Lower leg skin (tissue), 4 donors: Measurements from ENCODE around the gene AATK. TPM values are rescaled to one million over a fixed set of nuclear protein-coding genes. Genes with fewer than 3 reads are reported as not detected.
A peak's percentile ranks its signal among the peaks of the same experiment; 100 is the strongest.

Source experiments
- DNase-seq, 2 donors: peaks; one replicate each; pipeline ENCODE4 v3.0.0-alpha.2; 2019; ENCODE audit warnings: low spot score in 2 of 2
- H3K4me3 ChIP-seq: fragments of 200-600 bp; sonication (generic); 2 replicates; pipeline ENCODE4 v1.5.1; 2017; ENCODE audit warnings: mild to moderate bottlenecking, low read depth; ENCODE audit not compliant: poor library complexity, severe bottlenecking
- POLR2A ChIP-seq, 2 donors: fragments of 450-650 bp; IDR thresholded peaks; one replicate each; pipeline ENCODE4 v1.6.1; 2016 to 2017; ENCODE audit warnings: antibody characterized with exemption in 2 of 2, mild to moderate bottlenecking in 1 of 2, moderate library complexity in 1 of 2
- WGBS, 2 donors: methylation state at CpG; one replicate each; pipeline ENCODE4 v1.1.5; 2018; 5-methylcytosine and 5-hydroxymethylcytosine counted together
- intact Hi-C: fragments of 100-400 bp; cut with DNase I; formaldehyde crosslinking; loops from one replicate; pipeline ENCODE4 v1.15.0; 2023; ENCODE audit warnings: low total_unique reads
- total RNA-seq, 4 donors: library from RNA; depleted of rRNA; stranded (reverse); fragments of >200 nt; gene quantifications; one replicate each; pipeline ENCODE4 v1.1.0, GENCODE V29; 2016
- TF ChIP-seq, protein P1 (sequence below), 3 donors: fragments of 450-650 bp; IDR thresholded peaks; one replicate each; pipeline ENCODE4 v1.5.1; 2016; ENCODE audit warnings: antibody characterized with exemption in 3 of 3, mild to moderate bottlenecking in 3 of 3, moderate library complexity in 2 of 3

The AATK gene
- total RNA-seq, 4 donors from 2014 or later = 0.81 to 3.5 (median 2.2) TPM

DNA sequence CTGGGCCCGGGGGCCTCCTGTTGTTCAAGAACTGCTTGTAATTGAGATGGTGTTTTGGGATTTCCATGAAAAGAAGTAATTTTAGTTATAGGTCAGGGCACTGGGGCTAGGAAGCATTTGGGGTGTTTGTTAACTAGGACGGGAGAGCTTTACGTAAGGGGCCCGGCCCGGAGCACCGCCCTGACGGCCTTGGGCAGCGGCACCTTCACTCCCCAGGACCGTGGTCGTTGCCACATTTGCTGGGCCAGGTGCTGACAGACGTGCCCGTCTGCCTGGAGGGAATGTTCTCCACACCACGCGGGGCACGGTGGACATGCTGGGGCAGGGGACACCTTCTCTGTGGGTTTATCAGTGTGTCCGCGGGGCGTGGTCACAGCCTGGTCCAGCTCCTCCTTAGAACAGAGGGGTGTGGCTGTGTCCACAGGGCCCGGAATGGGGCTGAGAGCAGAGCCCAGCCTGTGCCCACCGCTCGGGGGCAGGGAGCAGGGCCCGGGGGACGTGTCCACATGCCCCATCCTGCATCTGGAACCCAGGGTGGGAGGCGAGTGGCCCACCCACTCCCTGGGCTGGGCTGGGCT is 73.4 kb downstream of the AATK start:
- DNase-seq = no peak
- H3K4me3 ChIP-seq = no peak overlapping the region
- 66 to 68% methylated on average over 14 to 24 of the region's 24 CpGs for WGBS, 2 donors
- intact Hi-C loops = no loop called here
- no peak for TF ChIP-seq POLR2A (IDR thresholded peaks at IDR 0.05)
- TF ChIP-seq, protein P1, sequence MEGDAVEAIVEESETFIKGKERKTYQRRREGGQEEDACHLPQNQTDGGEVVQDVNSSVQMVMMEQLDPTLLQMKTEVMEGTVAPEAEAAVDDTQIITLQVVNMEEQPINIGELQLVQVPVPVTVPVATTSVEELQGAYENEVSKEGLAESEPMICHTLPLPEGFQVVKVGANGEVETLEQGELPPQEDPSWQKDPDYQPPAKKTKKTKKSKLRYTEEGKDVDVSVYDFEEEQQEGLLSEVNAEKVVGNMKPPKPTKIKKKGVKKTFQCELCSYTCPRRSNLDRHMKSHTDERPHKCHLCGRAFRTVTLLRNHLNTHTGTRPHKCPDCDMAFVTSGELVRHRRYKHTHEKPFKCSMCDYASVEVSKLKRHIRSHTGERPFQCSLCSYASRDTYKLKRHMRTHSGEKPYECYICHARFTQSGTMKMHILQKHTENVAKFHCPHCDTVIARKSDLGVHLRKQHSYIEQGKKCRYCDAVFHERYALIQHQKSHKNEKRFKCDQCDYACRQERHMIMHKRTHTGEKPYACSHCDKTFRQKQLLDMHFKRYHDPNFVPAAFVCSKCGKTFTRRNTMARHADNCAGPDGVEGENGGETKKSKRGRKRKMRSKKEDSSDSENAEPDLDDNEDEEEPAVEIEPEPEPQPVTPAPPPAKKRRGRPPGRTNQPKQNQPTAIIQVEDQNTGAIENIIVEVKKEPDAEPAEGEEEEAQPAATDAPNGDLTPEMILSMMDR (IDR thresholded peaks at IDR 0.05) = no peak

DNA sequence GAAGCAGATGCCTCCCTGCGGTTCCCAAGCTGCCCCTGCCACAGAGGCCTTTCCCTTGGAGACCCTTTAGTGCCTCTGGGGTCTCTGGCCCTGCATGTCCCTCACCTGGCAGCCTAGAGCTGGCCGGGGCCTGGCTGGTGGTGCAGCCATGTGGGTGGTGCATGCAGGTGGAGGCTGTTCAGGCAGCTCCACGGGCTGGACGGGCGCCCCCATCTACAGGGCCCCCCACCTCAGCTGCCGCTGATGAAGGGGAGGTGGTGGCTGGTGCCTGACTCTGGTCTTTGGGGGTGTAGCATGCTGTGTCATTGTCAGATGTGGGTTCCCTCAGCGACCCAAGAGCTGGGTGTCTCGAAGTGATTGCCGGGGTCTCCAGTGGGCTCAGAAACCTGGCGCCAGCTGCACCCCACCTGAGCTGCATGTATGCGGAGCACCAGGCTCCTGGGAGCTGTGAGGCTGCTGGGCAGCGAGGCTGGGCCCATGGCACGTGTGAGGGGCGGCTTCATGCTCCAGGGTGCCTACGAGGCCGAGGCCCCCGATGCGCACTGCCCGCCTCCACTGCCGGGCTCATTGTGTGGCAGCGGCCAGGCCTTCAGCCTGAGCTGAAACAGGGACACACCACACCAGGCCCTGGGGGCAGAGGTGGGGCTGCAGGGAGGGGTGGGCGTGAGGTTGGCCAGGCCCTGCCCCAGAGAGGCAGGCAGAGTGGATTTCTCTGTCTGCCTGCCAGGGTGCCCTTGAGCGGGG is 74.1 kb downstream of the AATK start:
- no peak overlapping the region for H3K4me3 ChIP-seq
- TF ChIP-seq, protein P1 (IDR thresholded peaks at IDR 0.05) = no peak
- no peak for TF ChIP-seq POLR2A (IDR thresholded peaks at IDR 0.05)
- intact Hi-C loops = no loop called here
- WGBS, 2 donors = 76 to 77% methylated on average over 6 to 18 of the region's 23 CpGs
- DNase-seq = no peak

DNA sequence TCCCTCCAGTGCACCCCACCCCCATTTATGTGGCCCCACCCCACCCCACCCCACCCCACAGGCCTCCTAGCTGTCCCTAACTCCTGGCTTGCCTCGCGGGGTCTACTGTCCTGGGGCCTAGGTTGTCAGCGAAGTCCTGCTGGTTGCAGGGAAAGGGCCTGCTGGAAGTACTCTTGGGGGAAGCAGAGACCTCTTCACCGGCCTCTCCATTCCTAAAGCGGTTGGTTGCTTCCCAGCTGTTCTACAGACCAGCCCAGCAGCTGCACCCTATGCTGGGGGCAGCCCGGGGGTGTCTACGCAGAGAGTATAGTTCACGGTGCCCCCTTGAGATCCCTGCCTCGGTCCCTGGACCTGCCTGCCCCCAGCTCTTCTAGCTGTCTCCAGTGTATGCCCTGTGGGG is 74.9 kb downstream of the AATK start:
- no peak for TF ChIP-seq POLR2A (IDR thresholded peaks at IDR 0.05)
- TF ChIP-seq, protein P1 (IDR thresholded peaks at IDR 0.05) = no peak
- H3K4me3 ChIP-seq = no peak overlapping the region
- WGBS, 2 donors = 61% methylated on average over 9 of the region's 9 CpGs
- intact Hi-C loops = no loop called here
- no peak for DNase-seq

DNA sequence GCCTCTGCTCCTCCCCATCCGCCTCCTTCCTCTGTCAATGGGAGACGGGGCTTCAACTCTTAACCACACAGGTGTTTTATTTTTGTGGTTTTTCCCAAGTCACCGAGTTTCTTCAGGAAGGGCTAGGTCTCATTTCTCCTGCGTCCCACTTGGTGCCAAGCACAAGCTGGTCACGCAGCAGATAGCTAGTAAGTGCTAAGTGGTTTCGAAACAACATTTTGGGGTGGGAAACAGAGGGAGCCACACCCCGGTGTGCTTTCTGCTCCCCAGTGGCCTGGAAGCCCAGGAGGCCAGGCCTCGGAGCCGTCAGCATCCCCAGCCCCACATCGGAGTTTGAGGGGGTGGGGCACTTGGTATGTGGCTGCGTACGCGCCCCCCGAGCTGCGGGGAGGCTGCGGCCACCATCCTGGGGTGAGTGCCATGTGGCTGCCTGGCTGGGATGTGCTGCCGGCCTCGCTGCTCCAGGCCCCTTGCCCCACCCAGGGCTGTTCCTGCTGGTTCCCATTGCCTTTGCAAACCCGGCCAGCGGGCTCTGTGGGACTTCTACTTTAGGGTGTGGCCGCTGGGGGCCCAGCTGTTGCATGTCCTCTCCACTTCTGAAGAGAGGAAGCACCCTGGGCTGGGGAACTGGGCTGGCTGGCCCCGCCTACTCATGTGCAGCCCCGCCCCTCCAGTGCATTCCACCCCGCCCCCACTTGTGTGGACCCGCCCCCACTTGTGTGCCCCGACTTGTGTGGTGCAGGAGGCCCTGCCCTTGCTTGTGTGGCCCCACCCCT is 75.5 kb downstream of the AATK start:
- DNase-seq = peak; percentile 86 to 95
- intact Hi-C loops = no loop called here
- 25 to 30% methylated on average over 18 to 20 of the region's 26 CpGs for WGBS, 2 donors
- H3K4me3 ChIP-seq = no peak overlapping the region
- TF ChIP-seq, protein P1 (IDR thresholded peaks at IDR 0.05) = no peak
- no peak for TF ChIP-seq POLR2A (IDR thresholded peaks at IDR 0.05)

DNA sequence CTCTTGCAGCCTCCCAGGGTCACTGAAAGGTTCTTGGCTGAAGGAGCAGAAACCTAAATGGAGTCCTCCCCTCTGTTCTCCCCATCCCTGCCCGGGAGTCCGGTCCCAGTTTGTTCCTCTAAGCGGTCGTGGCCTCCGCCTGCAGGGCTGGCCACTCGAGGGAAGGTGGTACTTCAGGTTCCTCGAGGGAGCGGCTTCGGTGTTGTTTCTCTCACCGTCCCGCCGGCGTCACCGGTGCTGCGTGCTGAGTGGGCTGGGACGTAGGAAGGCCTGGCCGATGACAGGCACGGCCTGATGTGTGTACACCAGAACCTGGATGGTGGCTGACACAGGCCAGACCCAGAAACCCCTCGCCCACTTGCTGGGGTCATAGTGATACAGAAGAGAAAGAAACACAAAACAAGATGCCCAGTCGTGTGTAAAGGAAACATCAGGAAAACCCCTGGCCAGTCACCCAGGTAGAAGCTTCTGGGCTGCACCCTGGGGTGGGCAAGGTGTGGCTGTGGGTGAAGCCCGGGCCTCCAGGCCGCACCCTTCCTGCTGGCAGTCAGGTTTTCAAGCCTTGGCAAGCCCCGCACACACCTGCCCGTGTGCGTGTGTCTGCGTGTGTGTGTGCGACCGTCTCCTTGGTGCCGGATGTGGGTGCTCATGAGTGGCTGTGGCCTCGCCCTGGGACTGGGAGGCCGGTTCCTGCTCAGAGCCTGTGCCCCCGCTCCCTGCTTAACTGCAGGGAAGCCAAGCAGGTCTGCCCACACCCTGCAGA is 79.1 kb downstream of the AATK start:
- H3K4me3 ChIP-seq = no peak overlapping the region
- intact Hi-C loops = no loop called here
- 64 to 66% methylated on average over 24 to 32 of the region's 32 CpGs for WGBS, 2 donors
- TF ChIP-seq, protein P1 (IDR thresholded peaks at IDR 0.05) = no peak
- no peak for TF ChIP-seq POLR2A (IDR thresholded peaks at IDR 0.05)
- peak in 1 of 2 donors; percentile 51 for DNase-seq
